ENCODE measurements around the gene RPS6KA2. TPM values are rescaled to one million over a fixed set of nuclear protein-coding genes. Genes with fewer than 3 reads are reported as not detected.

Gene RPS6KA2
- total and polyA plus RNA-seq, 2 donors (not counting 3 experiments of a cell fraction or from before 2014, with no cell fraction given): 54.5 to 75.8 TPM

DNA sequence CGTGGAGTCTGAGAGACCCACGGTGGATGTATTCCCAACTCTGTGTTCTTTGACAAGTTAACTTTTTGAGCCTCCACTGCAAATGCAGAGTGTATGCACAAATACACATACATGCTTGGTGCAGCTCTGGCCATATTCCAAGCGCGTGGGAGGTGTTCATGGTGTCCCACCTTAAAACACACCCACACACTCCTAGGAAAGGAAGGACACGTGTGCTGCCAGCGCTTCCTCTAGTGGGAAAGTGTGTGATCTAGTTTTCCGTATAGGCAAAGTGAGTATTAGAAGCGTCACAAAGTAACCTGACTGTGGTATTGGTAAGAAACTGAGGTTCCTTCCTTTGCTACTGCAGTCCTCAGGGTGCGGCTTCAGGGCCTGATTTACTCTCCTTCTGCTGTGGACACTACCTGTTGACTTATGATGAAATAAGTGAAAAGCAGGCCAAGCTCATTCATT lies 208.3 kb downstream of the RPS6KA2 start:
- peaks cover 2 to 41% of the 10 kb centered on the region in 2 experiments for H3K36me3 ChIP-seq (ENCODE audit: control insufficient read depth in 2 of 2, extremely low read depth in 1 of 2, insufficient read depth in 2 of 2, low read length in 2 of 2)
- no peaks in the 10 kb centered on the region for H4K20me1 ChIP-seq (replicated peaks; ENCODE audit: control insufficient read depth, extremely low read depth, insufficient read depth, low read length)
- intact Hi-C loops (cut with micrococcal nuclease): no loop called here
- H3K9me1 ChIP-seq (replicated peaks; ENCODE audit: control insufficient read depth, extremely low read depth, insufficient read depth, low read length): no peaks in the 10 kb centered on the region
- no peak overlapping the region for H3K4me3 ChIP-seq (replicated peaks in 1 of 3; ENCODE audit: insufficient read depth in 1 of 3, low read depth in 1 of 3, low read length in 3 of 3)
- no peak overlapping the region for H3K27ac ChIP-seq (ENCODE audit: insufficient read depth, low read depth, low read length)
- H3K9me3 ChIP-seq (replicated peaks; ENCODE audit: control insufficient read depth, insufficient read depth, low read length): no peaks in the 10 kb centered on the region
- H3K4me1 ChIP-seq (ENCODE audit: control insufficient read depth, extremely low read depth, insufficient read depth, low read length): peaks cover 5% of the 10 kb centered on the region
- FAIRE-seq (no peak), DNase-seq (ENCODE audit: low read depth, low spot score) (no peak)
- ChIA-PET POLR2A (interaction anchor here (0.6 kb wide), 1 partner anchor 209 kb away, joined by 7 read pairs; no protein-coding TSS in a partner anchor), CTCF (no interaction called here)
- no peak overlapping the region for H3K9ac ChIP-seq (replicated peaks; ENCODE audit: extremely low read depth, insufficient read depth, low read length)
- no peaks in the 10 kb centered on the region for H3K79me2 ChIP-seq (ENCODE audit: control insufficient read depth, insufficient read depth, low read length)
- TF ChIP-seq, protein P1, sequence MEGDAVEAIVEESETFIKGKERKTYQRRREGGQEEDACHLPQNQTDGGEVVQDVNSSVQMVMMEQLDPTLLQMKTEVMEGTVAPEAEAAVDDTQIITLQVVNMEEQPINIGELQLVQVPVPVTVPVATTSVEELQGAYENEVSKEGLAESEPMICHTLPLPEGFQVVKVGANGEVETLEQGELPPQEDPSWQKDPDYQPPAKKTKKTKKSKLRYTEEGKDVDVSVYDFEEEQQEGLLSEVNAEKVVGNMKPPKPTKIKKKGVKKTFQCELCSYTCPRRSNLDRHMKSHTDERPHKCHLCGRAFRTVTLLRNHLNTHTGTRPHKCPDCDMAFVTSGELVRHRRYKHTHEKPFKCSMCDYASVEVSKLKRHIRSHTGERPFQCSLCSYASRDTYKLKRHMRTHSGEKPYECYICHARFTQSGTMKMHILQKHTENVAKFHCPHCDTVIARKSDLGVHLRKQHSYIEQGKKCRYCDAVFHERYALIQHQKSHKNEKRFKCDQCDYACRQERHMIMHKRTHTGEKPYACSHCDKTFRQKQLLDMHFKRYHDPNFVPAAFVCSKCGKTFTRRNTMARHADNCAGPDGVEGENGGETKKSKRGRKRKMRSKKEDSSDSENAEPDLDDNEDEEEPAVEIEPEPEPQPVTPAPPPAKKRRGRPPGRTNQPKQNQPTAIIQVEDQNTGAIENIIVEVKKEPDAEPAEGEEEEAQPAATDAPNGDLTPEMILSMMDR (IDR thresholded peaks at IDR 0.05; ENCODE audit: extremely low read depth in 1 of 2, insufficient read depth in 1 of 2, low read depth in 1 of 2, low read length in 2 of 2): no peak
- TF ChIP-seq, protein P2, sequence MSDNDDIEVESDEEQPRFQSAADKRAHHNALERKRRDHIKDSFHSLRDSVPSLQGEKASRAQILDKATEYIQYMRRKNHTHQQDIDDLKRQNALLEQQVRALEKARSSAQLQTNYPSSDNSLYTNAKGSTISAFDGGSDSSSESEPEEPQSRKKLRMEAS (IDR thresholded peaks at IDR 0.05; ENCODE audit: insufficient read depth, insufficient read length): no peak
- no peak for TF ChIP-seq GATA2 (IDR thresholded peaks at IDR 0.05; ENCODE audit: insufficient read depth, insufficient read length, low read depth, low read length)
- TF ChIP-seq FOS (IDR thresholded peaks at IDR 0.05; ENCODE audit: borderline replicate concordance, insufficient read depth, low read length): no peak
- no peak for TF ChIP-seq MYC (IDR thresholded peaks at IDR 0.05; ENCODE audit: low read depth, low read length)
- no peak for TF ChIP-seq JUN (IDR thresholded peaks at IDR 0.05; ENCODE audit: borderline replicate concordance, insufficient read depth, insufficient read length, low read depth)
- TF ChIP-seq POLR2AphosphoS5 (IDR thresholded peaks at IDR 0.05; ENCODE audit: insufficient read depth, low read depth, low read length): no peak
- no peak for TF ChIP-seq EZH2 (IDR thresholded peaks at IDR 0.05; ENCODE audit: borderline replicate concordance, low read depth, low read length, severe bottlenecking)
- no peak for TF ChIP-seq POLR2A (IDR thresholded peaks at IDR 0.05; ENCODE audit: low read depth, low read length)
- no peak overlapping the region for H2AFZ ChIP-seq (ENCODE audit: low read depth, low read length)
- H3K4me2 ChIP-seq (ENCODE audit: insufficient read depth, low read length): no peak overlapping the region
- H3K27me3 ChIP-seq (ENCODE audit: control insufficient read depth in 2 of 2, insufficient read depth in 2 of 2, low read length in 2 of 2): no peaks in the 10 kb centered on the region
- no TSS peak for BruUV-seq (replicated peaks)
- dilution Hi-C loops (cut with MboI; ENCODE audit: extremely low pct_ligation_motif_present, low sequenced_read_pairs): no loop called here

Measured in endothelial cell of umbilical vein (primary cell).